ENCODE results near the gene GPR139. TPM values are rescaled to one million over a fixed set of nuclear protein-coding genes. Genes with fewer than 3 reads are reported as not detected.

GPR139 gene
- total and polyA plus RNA-seq, 2 donors, result 0.07 TPM; not detected in 1

DNA sequence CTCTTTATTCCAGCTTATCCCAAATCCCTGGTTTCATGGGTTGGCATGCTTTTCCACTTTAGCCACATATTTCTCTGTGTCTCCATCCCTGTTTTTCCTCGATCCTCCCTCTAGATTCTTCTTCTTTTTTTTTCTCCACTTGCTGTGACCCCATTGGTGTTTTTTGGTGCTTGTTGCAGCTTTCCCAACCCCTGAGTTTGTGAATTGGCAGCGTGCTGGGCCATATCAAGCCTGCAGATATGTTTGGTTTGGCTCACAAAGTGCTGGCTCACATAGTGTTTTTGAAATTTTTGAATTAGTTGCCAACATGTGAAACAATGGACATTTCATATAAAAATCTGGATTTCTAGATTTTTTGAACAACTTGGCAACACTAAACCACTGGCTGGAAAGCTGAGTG lies 8.8 kb downstream of the GPR139 start:
- no peaks in the 10 kb centered on the region for H3K27me3 ChIP-seq (ENCODE audit: control insufficient read depth in 2 of 2, insufficient read depth in 1 of 2, low read length in 1 of 2)
- 73% methylated on average over 2 of the region's 2 CpGs for WGBS

DNA sequence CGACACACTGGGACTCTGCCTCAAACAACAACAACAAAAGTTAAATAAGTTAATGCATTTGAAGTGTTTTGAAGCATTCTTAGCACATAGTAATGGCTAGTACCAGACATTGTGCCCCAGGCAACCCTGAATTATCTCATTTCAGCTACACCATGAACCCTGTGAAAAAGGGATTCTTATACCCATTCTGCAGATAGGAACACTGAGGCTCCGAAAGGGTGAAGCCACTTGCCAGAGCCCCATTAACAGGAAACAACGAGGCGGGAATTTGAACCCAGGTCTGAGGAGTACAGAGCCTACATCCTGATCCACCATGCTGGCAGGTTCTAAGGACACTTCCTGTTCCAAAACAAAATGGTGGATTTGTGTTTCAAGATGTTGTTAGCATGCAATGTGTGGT lies 9.2 kb downstream of the GPR139 start:
- H3K36me3 ChIP-seq (ENCODE audit: control insufficient read depth in 2 of 2, insufficient read depth in 2 of 2, low read length in 1 of 2), result no peaks in the 10 kb centered on the region
- no peaks in the 10 kb centered on the region for H3K27me3 ChIP-seq (ENCODE audit: control insufficient read depth in 2 of 2, insufficient read depth in 1 of 2, low read length in 1 of 2)
- 94% methylated on average over 4 of the region's 4 CpGs for WGBS
- no peak for DNase-seq (ENCODE audit: low read depth in 6 of 9, low spot score in 9 of 9)
- no peaks in the 10 kb centered on the region for H3K4me1 ChIP-seq (ENCODE audit: control insufficient read depth in 2 of 2, insufficient read depth in 2 of 2, low read length in 2 of 2)
- H3K4me3 ChIP-seq (ENCODE audit: low read length in 2 of 2), result no peak overlapping the region
- no peaks in the 10 kb centered on the region for H3K9me3 ChIP-seq (ENCODE audit: control insufficient read depth in 2 of 2, insufficient read depth in 1 of 2, low read length in 1 of 2)
- no peak overlapping the region for H3K27ac ChIP-seq (ENCODE audit: low read depth in 1 of 2, low read length in 1 of 2)

More for the DNA sequence above, 8.8 kb downstream of the GPR139 start:
- no peaks in the 10 kb centered on the region for H3K36me3 ChIP-seq (ENCODE audit: control insufficient read depth in 2 of 2, insufficient read depth in 2 of 2, low read length in 1 of 2)
- H3K27ac ChIP-seq (ENCODE audit: low read depth in 1 of 2, low read length in 1 of 2), result no peak overlapping the region
- H3K4me3 ChIP-seq (ENCODE audit: low read length in 2 of 2), result no peak overlapping the region
- H3K9me3 ChIP-seq (ENCODE audit: control insufficient read depth in 2 of 2, insufficient read depth in 1 of 2, low read length in 1 of 2), result no peaks in the 10 kb centered on the region
- no peak for DNase-seq (ENCODE audit: low read depth in 6 of 9, low spot score in 9 of 9)
- no peaks in the 10 kb centered on the region for H3K4me1 ChIP-seq (ENCODE audit: control insufficient read depth in 2 of 2, insufficient read depth in 2 of 2, low read length in 2 of 2)

DNA sequence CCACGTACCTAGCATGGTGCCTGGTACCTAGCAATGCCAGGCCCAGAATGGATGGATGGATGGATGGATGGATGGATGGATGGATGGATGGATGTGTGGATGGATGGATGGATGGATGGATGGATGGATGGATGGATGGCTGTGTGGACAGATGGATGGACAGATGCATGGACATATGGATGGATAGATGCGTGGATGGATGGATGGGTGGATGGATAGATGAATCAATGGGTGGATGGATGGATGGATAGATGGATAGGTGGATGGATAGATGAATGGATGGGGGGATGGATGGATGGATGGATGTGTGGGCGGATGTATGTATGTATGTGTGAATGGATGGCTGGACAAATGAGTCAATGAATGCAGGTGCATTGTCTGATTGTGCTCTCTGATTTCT lies 12.6 kb downstream of the GPR139 start:
- Histone ChIP-seq H3K36me3 (ENCODE audit: control insufficient read depth in 2 of 2, insufficient read depth in 2 of 2, low read length in 1 of 2) (no peaks in the 10 kb centered on the region), H3K27ac (ENCODE audit: low read depth in 1 of 2, low read length in 1 of 2) (no peak overlapping the region), H3K9me3 (ENCODE audit: control insufficient read depth in 2 of 2, insufficient read depth in 1 of 2, low read length in 1 of 2) (no peaks in the 10 kb centered on the region), H3K27me3 (ENCODE audit: control insufficient read depth in 2 of 2, insufficient read depth in 1 of 2, low read length in 1 of 2) (no peaks in the 10 kb centered on the region), H3K4me1 (ENCODE audit: control insufficient read depth in 2 of 2, insufficient read depth in 2 of 2, low read length in 2 of 2) (no peaks in the 10 kb centered on the region), H3K4me3 (ENCODE audit: low read length in 2 of 2) (no peak overlapping the region)
- 88% methylated on average over 3 of the region's 3 CpGs for WGBS
- no peak for DNase-seq (ENCODE audit: low read depth in 6 of 9, low spot score in 9 of 9)

DNA sequence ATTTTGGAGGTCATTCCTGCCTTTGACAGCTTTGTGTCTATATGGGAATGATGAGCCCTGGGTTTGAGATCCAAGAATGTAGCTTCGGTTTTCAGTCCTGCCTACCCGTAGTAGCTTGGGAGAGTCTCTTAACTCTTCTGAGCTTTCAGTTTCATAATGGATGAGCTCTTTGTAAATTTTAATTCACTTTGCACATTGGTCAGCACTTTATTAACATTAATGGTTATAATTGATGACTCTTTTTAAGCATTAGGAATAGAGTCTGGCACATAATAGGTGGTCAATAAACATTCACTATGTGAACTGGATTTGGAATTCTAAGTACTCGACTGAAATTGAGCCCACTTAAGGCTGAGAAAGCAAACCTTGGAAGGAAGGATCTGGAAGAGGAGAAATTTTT lies 17.3 kb downstream of the GPR139 start:
- Histone ChIP-seq H3K27ac (ENCODE audit: low read depth in 1 of 2, low read length in 1 of 2) (no peak overlapping the region), H3K27me3 (ENCODE audit: control insufficient read depth in 2 of 2, insufficient read depth in 1 of 2, low read length in 1 of 2) (no peaks in the 10 kb centered on the region), H3K36me3 (ENCODE audit: control insufficient read depth in 2 of 2, insufficient read depth in 2 of 2, low read length in 1 of 2) (no peaks in the 10 kb centered on the region), H3K4me1 (ENCODE audit: control insufficient read depth in 2 of 2, insufficient read depth in 2 of 2, low read length in 2 of 2) (no peaks in the 10 kb centered on the region), H3K9me3 (ENCODE audit: control insufficient read depth in 2 of 2, insufficient read depth in 1 of 2, low read length in 1 of 2) (no peaks in the 10 kb centered on the region), H3K4me3 (ENCODE audit: low read length in 2 of 2) (no peak overlapping the region)
- 90% methylated on average over 3 of the region's 3 CpGs for WGBS
- no peak for DNase-seq (ENCODE audit: low read depth in 6 of 9, low spot score in 9 of 9)

DNA sequence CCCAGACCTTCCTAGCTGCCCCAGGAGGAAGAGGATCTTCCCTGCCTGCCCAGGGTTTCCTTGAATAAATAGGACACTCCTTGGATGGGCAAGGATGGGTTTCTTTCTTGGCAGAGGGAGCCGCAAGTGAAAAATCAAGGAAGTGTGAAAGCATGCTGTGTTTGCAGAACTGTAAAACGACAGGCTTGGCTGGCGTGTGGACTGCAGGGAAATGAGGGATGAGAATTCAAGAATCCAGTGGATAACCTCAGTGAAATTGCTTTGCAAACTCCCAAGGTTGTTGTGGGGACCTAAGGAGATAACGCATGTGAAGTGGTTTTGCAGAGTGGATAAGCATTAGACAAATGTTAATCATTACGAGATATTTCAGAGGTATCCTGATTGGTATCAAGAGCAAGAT lies 20.4 kb downstream of the GPR139 start:
- H3K9me3 ChIP-seq (ENCODE audit: control insufficient read depth in 2 of 2, insufficient read depth in 1 of 2, low read length in 1 of 2), result no peaks in the 10 kb centered on the region
- DNase-seq (ENCODE audit: low read depth in 6 of 9, low spot score in 9 of 9), result no peak
- 58% methylated on average over 5 of the region's 5 CpGs for WGBS
- no peak overlapping the region for H3K27ac ChIP-seq (ENCODE audit: low read depth in 1 of 2, low read length in 1 of 2)
- H3K4me3 ChIP-seq (ENCODE audit: low read length in 2 of 2), result no peak overlapping the region
- H3K4me1 ChIP-seq (ENCODE audit: control insufficient read depth in 2 of 2, insufficient read depth in 2 of 2, low read length in 2 of 2), result no peaks in the 10 kb centered on the region
- no peaks in the 10 kb centered on the region for H3K36me3 ChIP-seq (ENCODE audit: control insufficient read depth in 2 of 2, insufficient read depth in 2 of 2, low read length in 1 of 2)
- H3K27me3 ChIP-seq (ENCODE audit: control insufficient read depth in 2 of 2, insufficient read depth in 1 of 2, low read length in 1 of 2), result no peaks in the 10 kb centered on the region

DNA sequence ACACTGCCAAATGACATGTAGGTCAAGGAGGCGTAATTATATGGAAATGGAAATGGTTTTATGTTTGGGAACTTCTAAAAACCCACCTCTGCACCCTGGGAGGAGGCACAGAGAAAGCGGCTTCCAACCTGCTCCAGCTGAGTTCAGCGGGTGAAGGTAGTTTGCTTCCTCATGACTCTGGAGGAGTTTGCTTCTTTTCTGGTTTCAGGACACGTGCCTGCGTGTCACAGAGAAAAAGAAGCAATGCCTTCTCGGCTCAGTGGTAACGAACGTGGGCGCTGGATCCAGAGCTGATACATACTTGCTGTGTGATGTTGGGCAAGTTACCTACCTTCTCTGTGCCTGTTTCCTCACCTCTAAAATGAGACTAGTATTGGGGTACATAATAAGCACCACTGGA lies 22.1 kb downstream of the GPR139 start:
- no peaks in the 10 kb centered on the region for H3K36me3 ChIP-seq (ENCODE audit: control insufficient read depth in 2 of 2, insufficient read depth in 2 of 2, low read length in 1 of 2)
- H3K4me1 ChIP-seq (ENCODE audit: control insufficient read depth in 2 of 2, insufficient read depth in 2 of 2, low read length in 2 of 2), result no peaks in the 10 kb centered on the region
- no peak overlapping the region for H3K27ac ChIP-seq (ENCODE audit: low read depth in 1 of 2, low read length in 1 of 2)
- no peak overlapping the region for H3K4me3 ChIP-seq (ENCODE audit: low read length in 2 of 2)
- H3K9me3 ChIP-seq (ENCODE audit: control insufficient read depth in 2 of 2, insufficient read depth in 1 of 2, low read length in 1 of 2), result no peaks in the 10 kb centered on the region
- H3K27me3 ChIP-seq (ENCODE audit: control insufficient read depth in 2 of 2, insufficient read depth in 1 of 2, low read length in 1 of 2), result no peaks in the 10 kb centered on the region
- DNase-seq (ENCODE audit: low read depth in 6 of 9, low spot score in 9 of 9), result no peak
- WGBS, result 93% methylated on average over 9 of the region's 9 CpGs

DNA sequence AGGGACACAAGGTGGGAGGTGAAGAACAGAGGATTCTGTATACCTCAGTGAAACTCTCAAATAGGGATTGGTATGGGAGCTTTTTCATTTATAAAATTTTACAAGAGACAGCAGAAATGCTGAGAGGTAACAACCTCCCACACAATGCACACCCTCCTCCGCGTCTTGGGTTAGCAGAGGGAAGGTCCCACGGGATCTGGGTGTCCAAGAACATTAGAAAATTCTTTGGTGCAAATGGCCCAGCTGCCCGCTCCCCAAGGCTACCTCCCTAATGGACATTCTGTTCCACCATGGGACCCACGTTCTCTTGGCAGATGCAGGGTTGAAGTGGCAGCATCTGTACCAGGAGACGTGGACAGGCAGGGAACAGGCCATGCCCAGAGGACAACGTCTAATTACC lies 22.5 kb downstream of the GPR139 start:
- Histone ChIP-seq H3K9me3 (ENCODE audit: control insufficient read depth in 2 of 2, insufficient read depth in 1 of 2, low read length in 1 of 2) (no peaks in the 10 kb centered on the region), H3K4me1 (ENCODE audit: control insufficient read depth in 2 of 2, insufficient read depth in 2 of 2, low read length in 2 of 2) (no peaks in the 10 kb centered on the region), H3K27me3 (ENCODE audit: control insufficient read depth in 2 of 2, insufficient read depth in 1 of 2, low read length in 1 of 2) (no peaks in the 10 kb centered on the region), H3K27ac (ENCODE audit: low read depth in 1 of 2, low read length in 1 of 2) (no peak overlapping the region), H3K4me3 (ENCODE audit: low read length in 2 of 2) (no peak overlapping the region), H3K36me3 (ENCODE audit: control insufficient read depth in 2 of 2, insufficient read depth in 2 of 2, low read length in 1 of 2) (no peaks in the 10 kb centered on the region)
- 90% methylated on average over 7 of the region's 7 CpGs for WGBS
- DNase-seq (ENCODE audit: low read depth in 6 of 9, low spot score in 9 of 9), result no peak

DNA sequence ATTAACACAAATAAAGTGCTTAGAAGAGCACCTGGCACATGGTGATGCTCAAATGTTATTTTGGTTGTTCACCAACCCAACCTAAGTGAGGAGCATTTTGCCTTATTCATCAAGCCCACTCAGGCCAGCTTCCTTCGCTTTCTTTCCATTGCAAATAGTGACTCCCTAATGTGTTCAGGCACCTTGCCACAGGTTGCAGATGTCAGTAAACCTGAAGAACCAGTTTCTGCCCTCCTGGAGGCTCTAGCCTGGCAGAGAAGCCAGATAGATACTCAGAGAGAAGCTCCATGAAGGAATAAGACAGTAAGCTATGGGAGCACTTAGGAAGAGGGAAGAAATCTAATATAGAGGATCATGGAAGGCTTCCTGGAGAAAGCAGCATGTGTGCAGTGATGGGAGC lies 23.9 kb downstream of the GPR139 start:
- Histone ChIP-seq H3K27me3 (ENCODE audit: control insufficient read depth in 2 of 2, insufficient read depth in 1 of 2, low read length in 1 of 2) (no peaks in the 10 kb centered on the region), H3K9me3 (ENCODE audit: control insufficient read depth in 2 of 2, insufficient read depth in 1 of 2, low read length in 1 of 2) (no peaks in the 10 kb centered on the region), H3K36me3 (ENCODE audit: control insufficient read depth in 2 of 2, insufficient read depth in 2 of 2, low read length in 1 of 2) (no peaks in the 10 kb centered on the region), H3K4me3 (ENCODE audit: low read length in 2 of 2) (no peak overlapping the region), H3K27ac (ENCODE audit: low read depth in 1 of 2, low read length in 1 of 2) (no peak overlapping the region), H3K4me1 (ENCODE audit: control insufficient read depth in 2 of 2, insufficient read depth in 2 of 2, low read length in 2 of 2) (no peaks in the 10 kb centered on the region)
- WGBS, result 78% methylated on average over 1 of the region's 1 CpG
- no peak for DNase-seq (ENCODE audit: low read depth in 6 of 9, low spot score in 9 of 9)

DNA sequence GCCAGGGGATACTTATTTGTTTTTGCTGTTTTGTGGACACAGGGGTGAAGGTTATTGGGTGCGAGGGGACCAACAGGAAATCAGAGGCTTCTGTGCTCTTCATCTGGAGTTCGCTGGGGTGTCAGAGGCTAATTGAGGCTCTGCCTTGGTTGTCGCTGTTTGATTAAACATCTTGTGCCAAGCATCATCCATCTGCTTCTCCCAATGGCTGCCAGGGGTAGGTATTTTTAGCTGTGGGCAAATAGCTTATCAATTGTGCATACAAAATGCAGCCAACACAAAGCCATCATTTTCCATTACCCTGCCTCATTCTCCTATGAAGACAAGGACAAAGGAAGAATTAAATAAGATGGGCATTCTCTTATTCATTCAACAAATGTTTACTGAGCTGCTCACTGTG lies 27.8 kb downstream of the GPR139 start:
- Histone ChIP-seq H3K9me3 (ENCODE audit: control insufficient read depth in 2 of 2, insufficient read depth in 1 of 2, low read length in 1 of 2) (no peaks in the 10 kb centered on the region), H3K4me1 (ENCODE audit: control insufficient read depth in 2 of 2, insufficient read depth in 2 of 2, low read length in 2 of 2) (no peaks in the 10 kb centered on the region), H3K27ac (ENCODE audit: low read depth in 1 of 2, low read length in 1 of 2) (no peak overlapping the region), H3K4me3 (ENCODE audit: low read length in 2 of 2) (no peak overlapping the region), H3K36me3 (ENCODE audit: control insufficient read depth in 2 of 2, insufficient read depth in 2 of 2, low read length in 1 of 2) (no peaks in the 10 kb centered on the region), H3K27me3 (ENCODE audit: control insufficient read depth in 2 of 2, insufficient read depth in 1 of 2, low read length in 1 of 2) (no peaks in the 10 kb centered on the region)
- WGBS, result 86% methylated on average over 3 of the region's 3 CpGs
- no peak for DNase-seq (ENCODE audit: low read depth in 6 of 9, low spot score in 9 of 9)

DNA sequence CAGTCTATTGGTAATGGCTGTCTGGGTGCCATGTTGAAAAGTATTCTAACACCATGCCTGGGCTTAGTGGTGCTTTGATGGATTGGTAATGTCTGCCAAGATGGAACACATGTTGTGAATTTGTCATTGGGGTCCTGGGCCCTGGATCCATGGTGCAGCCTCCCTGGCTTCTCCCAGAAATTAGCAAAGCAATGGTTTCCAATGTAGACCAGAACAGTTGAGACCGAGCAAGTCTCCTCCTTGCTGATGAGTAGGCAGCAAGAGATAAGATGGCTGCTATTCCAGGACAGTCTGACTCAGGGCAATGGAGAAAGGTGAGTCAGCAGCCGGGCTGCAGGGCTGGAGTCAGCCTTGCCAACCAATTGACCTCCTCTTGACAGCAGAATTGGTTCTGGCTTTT lies 30.8 kb downstream of the GPR139 start:
- no peak overlapping the region for H3K4me3 ChIP-seq (ENCODE audit: low read length in 2 of 2)
- no peak overlapping the region for H3K27ac ChIP-seq (ENCODE audit: low read depth in 1 of 2, low read length in 1 of 2)
- no peaks in the 10 kb centered on the region for H3K9me3 ChIP-seq (ENCODE audit: control insufficient read depth in 2 of 2, insufficient read depth in 1 of 2, low read length in 1 of 2)
- WGBS, result 86% methylated on average over 2 of the region's 2 CpGs
- no peaks in the 10 kb centered on the region for H3K36me3 ChIP-seq (ENCODE audit: control insufficient read depth in 2 of 2, insufficient read depth in 2 of 2, low read length in 1 of 2)
- H3K4me1 ChIP-seq (ENCODE audit: control insufficient read depth in 2 of 2, insufficient read depth in 2 of 2, low read length in 2 of 2), result no peaks in the 10 kb centered on the region
- H3K27me3 ChIP-seq (ENCODE audit: control insufficient read depth in 2 of 2, insufficient read depth in 1 of 2, low read length in 1 of 2), result no peaks in the 10 kb centered on the region
- DNase-seq (ENCODE audit: low read depth in 6 of 9, low spot score in 9 of 9), result no peak

Measured in thymus (tissue), 11 donors.